ENCODE data around the gene WDR45B. TPM values are rescaled to one million over a fixed set of nuclear protein-coding genes. Genes with fewer than 3 reads are reported as not detected.

Gene WDR45B
- total and polyA plus RNA-seq, 2 donors (not counting 3 experiments of a cell fraction or from before 2014, with no cell fraction given) = 62.0 to 76.7 TPM

- Histone ChIP-seq H4K20me1 (replicated peaks; ENCODE audit: control insufficient read depth, extremely low read depth, insufficient read depth, low read length) (no peaks in the 10 kb centered on the region), H3K4me2 (ENCODE audit: insufficient read depth, low read length) (no peak overlapping the region), H3K4me3 (replicated peaks in 1 of 3; ENCODE audit: insufficient read depth in 1 of 3, low read depth in 1 of 3, low read length in 3 of 3) (no peak overlapping the region), H3K79me2 (ENCODE audit: control insufficient read depth, insufficient read depth, low read length) (no peaks in the 10 kb centered on the region), H3K4me1 (ENCODE audit: control insufficient read depth, extremely low read depth, insufficient read depth, low read length) (no peaks in the 10 kb centered on the region), H3K36me3 (ENCODE audit: control insufficient read depth in 2 of 2, extremely low read depth in 1 of 2, insufficient read depth in 2 of 2, low read length in 2 of 2) (no peaks in the 10 kb centered on the region), H3K9me3 (replicated peaks; ENCODE audit: control insufficient read depth, insufficient read depth, low read length) (no peaks in the 10 kb centered on the region), H3K27ac (ENCODE audit: insufficient read depth, low read depth, low read length) (no peak overlapping the region), H2AFZ (ENCODE audit: low read depth, low read length) (no peak overlapping the region), H3K27me3 (ENCODE audit: control insufficient read depth in 2 of 2, insufficient read depth in 2 of 2, low read length in 2 of 2) (no peaks in the 10 kb centered on the region), H3K9me1 (replicated peaks; ENCODE audit: control insufficient read depth, extremely low read depth, insufficient read depth, low read length) (no peaks in the 10 kb centered on the region), H3K9ac (replicated peaks; ENCODE audit: extremely low read depth, insufficient read depth, low read length) (no peak overlapping the region)
- dilution Hi-C loops (cut with MboI; ENCODE audit: extremely low pct_ligation_motif_present, low sequenced_read_pairs) = no loop called here
- intact Hi-C loops (cut with micrococcal nuclease) = no loop called here
- no TSS peak for BruUV-seq (replicated peaks)
- DNase-seq (ENCODE audit: low read depth, low spot score) (no peak), FAIRE-seq (no peak)
- CTCF ChIA-PET = interaction anchor here (1.2 kb wide), 1 partner anchor 28 kb away, joined by 3 read pairs; no protein-coding TSS in a partner anchor
- POLR2A ChIA-PET = no interaction called here
- no peak for TF ChIP-seq POLR2A (IDR thresholded peaks at IDR 0.05; ENCODE audit: low read depth, low read length)
- TF ChIP-seq, protein P1, sequence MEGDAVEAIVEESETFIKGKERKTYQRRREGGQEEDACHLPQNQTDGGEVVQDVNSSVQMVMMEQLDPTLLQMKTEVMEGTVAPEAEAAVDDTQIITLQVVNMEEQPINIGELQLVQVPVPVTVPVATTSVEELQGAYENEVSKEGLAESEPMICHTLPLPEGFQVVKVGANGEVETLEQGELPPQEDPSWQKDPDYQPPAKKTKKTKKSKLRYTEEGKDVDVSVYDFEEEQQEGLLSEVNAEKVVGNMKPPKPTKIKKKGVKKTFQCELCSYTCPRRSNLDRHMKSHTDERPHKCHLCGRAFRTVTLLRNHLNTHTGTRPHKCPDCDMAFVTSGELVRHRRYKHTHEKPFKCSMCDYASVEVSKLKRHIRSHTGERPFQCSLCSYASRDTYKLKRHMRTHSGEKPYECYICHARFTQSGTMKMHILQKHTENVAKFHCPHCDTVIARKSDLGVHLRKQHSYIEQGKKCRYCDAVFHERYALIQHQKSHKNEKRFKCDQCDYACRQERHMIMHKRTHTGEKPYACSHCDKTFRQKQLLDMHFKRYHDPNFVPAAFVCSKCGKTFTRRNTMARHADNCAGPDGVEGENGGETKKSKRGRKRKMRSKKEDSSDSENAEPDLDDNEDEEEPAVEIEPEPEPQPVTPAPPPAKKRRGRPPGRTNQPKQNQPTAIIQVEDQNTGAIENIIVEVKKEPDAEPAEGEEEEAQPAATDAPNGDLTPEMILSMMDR (IDR thresholded peaks at IDR 0.05; ENCODE audit: extremely low read depth in 1 of 2, insufficient read depth in 1 of 2, low read depth in 1 of 2, low read length in 2 of 2) = no peak
- no peak for TF ChIP-seq MAX (IDR thresholded peaks at IDR 0.05; ENCODE audit: insufficient read depth, insufficient read length)
- no peak for TF ChIP-seq EZH2 (IDR thresholded peaks at IDR 0.05; ENCODE audit: borderline replicate concordance, low read depth, low read length, severe bottlenecking)
- no peak for TF ChIP-seq MYC (IDR thresholded peaks at IDR 0.05; ENCODE audit: low read depth, low read length)
- no peak for TF ChIP-seq FOS (IDR thresholded peaks at IDR 0.05; ENCODE audit: borderline replicate concordance, insufficient read depth, low read length)
- TF ChIP-seq JUN (IDR thresholded peaks at IDR 0.05; ENCODE audit: borderline replicate concordance, insufficient read depth, insufficient read length, low read depth) = no peak
- no peak for TF ChIP-seq GATA2 (IDR thresholded peaks at IDR 0.05; ENCODE audit: insufficient read depth, insufficient read length, low read depth, low read length)
- TF ChIP-seq POLR2AphosphoS5 (IDR thresholded peaks at IDR 0.05; ENCODE audit: insufficient read depth, low read depth, low read length) = no peak
Observed at GRCh38 chr17:82679586-82680465, 31.6 kb upstream of the WDR45B start.
